HG02840 (cell line): ENCODE data around the gene LCN9.

ENCODE experiments used
- ATAC-seq: cut with Tn5 transposase; IDR thresholded peaks from one replicate; pipeline ENCODE4 v1.9.1; 2021; ENCODE audit warnings: mild to moderate bottlenecking, moderate library complexity, moderate number of reproducible peaks; ENCODE audit not compliant: unreplicated experiment, low FRiP score

Gene LCN9

DNA sequence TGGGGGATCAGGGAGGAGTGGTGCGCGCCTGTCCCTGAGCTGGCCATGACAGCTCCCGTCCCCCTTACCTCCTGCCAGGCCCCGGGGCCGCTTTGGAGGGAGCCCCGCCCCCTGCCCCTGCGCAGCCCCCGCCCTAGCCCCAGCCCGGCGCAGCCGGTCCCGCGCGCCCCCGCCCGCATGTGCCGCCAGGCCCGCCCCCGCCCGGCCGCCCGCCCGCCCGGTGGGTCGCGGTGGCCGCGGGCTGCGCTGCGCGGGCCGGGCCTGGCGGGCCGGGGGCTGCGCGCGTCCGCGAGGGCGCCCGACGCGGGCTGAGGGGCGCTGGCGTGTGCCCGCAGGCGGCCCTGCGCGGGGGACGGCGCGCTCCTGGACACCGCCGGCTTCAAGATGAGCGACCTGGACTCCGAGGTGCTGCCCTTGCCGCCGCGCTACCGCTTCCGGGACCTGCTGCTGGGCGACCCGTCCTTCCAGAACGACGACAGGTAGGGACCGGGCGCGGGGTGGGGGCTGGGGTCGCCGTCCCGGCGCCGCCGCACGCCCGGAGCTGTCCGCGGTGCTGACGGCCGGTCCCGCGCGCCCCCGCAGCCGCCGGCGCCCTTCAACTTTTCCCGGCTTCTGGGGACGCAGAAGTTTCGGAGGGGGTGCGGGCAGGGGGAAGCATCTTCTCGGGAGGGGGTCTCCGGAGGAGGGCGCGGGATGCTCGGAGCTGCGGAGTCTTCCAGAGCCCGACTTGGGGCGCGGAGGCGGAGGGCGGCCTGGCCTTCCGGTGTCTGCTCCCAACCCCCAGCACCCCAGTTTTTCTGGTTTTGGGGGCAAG, 51.3 kb downstream of the LCN9 start:
- no peak for ATAC-seq

GRCh38 chr9:135715056-135715595, 52.0 kb downstream of the LCN9 start:
- ATAC-seq = no peak

GRCh38 chr9:135716045-135716444, 52.9 kb downstream of the LCN9 start:
- ATAC-seq = no peak
